Esophagus squamous epithelium (tissue), 4 donors: ENCODE data around the gene DCTN4.

Experiments used
- CTCF ChIP-seq, 6 experiments: fragments of 450-650 bp in 4 of 6; fragments of 200-600 bp in 2 of 6; sonication (generic) in 2 of 6; IDR thresholded peaks; one replicate each; pipeline ENCODE4 v1.5.1; 2016 to 2019; ENCODE audit warnings: antibody characterized with exemption in 6 of 6, mild to moderate bottlenecking in 4 of 6, moderate library complexity in 4 of 6
- POLR2A ChIP-seq, 4 donors: fragments of 450-650 bp; IDR thresholded peaks; one replicate each; pipeline ENCODE4 v1.6.1; 2017; ENCODE audit warnings: antibody characterized with exemption in 4 of 4, mild to moderate bottlenecking in 4 of 4, moderate library complexity in 3 of 4

- no peak for TF ChIP-seq CTCF (IDR thresholded peaks at IDR 0.05)
- peak in 3 of 4 donors; percentile 11 to 60 (median 59) for TF ChIP-seq POLR2A (IDR thresholded peaks at IDR 0.05)
These were observed 23.1 kb upstream of the DCTN4 start for GRCh38 chr5:150781706-150782614.
